ENCODE results near the gene NF1. TPM values are rescaled to one million over a fixed set of nuclear protein-coding genes. Genes with fewer than 3 reads are reported as not detected.

Gene NF1
- total RNA-seq, 4 donors from 2014 or later = 23.6 to 47.3 (median 32.0) TPM

DNA sequence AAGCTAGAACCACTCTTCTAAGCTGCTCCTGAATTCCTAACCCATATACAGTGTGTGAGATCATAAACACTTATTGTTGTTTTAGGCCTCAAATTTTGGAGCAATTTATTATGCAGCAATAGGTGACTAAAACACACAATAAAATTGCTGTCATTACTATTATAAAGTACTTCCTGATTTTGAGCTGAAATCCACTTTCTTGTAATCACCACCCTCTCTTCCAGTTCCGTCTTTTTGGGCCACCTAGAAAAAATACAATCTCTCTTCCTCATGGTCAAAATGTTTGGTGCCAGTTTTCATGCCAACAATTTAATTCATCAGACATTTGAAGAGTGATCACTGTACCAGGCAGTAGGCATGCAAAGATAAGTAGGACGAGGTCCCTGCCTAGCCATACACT lies 43.3 kb upstream of the NF1 start:
- H3K27me3 ChIP-seq = no peaks in the 10 kb centered on the region
- H3K36me3 ChIP-seq = no peaks in the 10 kb centered on the region
- in situ Hi-C loops (cut with MboI; ENCODE audit: low sequenced_read_pairs in 4 of 4) (no loop called here), intact Hi-C loops (cut with DNase I; ENCODE audit: low total_unique reads) (no loop called here)
- H3K4me3 ChIP-seq = no peak overlapping the region
- TF ChIP-seq POLR2A (IDR thresholded peaks at IDR 0.05) = no peak
- TF ChIP-seq, protein P1, sequence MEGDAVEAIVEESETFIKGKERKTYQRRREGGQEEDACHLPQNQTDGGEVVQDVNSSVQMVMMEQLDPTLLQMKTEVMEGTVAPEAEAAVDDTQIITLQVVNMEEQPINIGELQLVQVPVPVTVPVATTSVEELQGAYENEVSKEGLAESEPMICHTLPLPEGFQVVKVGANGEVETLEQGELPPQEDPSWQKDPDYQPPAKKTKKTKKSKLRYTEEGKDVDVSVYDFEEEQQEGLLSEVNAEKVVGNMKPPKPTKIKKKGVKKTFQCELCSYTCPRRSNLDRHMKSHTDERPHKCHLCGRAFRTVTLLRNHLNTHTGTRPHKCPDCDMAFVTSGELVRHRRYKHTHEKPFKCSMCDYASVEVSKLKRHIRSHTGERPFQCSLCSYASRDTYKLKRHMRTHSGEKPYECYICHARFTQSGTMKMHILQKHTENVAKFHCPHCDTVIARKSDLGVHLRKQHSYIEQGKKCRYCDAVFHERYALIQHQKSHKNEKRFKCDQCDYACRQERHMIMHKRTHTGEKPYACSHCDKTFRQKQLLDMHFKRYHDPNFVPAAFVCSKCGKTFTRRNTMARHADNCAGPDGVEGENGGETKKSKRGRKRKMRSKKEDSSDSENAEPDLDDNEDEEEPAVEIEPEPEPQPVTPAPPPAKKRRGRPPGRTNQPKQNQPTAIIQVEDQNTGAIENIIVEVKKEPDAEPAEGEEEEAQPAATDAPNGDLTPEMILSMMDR (IDR thresholded peaks at IDR 0.05 in 4 of 5, conservative IDR thresholded peaks at IDR 0.05 in 1 of 5) = no peak
- DNase-seq (no peak), ATAC-seq (no peak)
- H3K9me3 ChIP-seq = no peaks in the 10 kb centered on the region
- H3K4me1 ChIP-seq = no peaks in the 10 kb centered on the region
- no peak overlapping the region for H3K27ac ChIP-seq

DNA sequence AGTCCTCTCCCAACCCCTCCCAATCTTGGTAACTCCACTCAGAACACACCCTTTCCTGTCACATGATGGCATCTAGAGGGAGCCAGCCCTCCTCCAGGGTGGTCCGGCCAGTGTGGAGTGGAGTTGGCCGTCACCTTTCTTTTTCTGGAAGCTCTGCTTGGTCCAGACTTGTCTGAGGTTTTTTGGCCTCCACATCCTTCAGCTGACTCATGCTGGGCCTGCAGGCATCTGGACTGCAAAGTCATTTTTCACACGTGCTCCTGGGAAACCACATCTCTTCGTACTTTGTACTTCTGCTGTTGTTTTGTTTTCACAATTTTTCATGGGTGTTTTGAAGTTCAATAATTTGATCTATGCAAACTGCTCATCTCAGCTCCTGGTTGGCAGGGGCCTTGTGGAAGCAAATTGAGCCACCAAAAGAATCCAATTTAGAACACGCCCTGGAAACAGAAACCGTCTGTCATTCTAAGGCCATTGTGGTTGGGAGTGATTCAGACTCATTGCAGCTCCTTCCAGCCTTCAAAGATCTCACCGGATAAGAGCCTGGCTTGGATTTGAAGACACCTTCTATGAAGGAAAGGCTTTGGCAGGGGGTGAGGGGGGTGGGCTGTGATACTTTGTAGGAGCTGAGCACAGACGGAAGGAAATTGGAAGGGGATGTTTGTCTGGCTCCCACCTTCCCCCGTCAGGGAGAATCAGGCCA lies 42.4 kb upstream of the NF1 start:
- H3K4me3 ChIP-seq = no peak overlapping the region
- H3K9me3 ChIP-seq = no peaks in the 10 kb centered on the region
- in situ Hi-C loops (cut with MboI; ENCODE audit: low sequenced_read_pairs in 4 of 4) (no loop called here), intact Hi-C loops (cut with DNase I; ENCODE audit: low total_unique reads) (no loop called here)
- DNase-seq (peak; percentile 6 to 34), ATAC-seq (peak; percentile 16 to 60)
- no peaks in the 10 kb centered on the region for H3K4me1 ChIP-seq
- H3K27ac ChIP-seq = no peak overlapping the region
- TF ChIP-seq, protein P1 (IDR thresholded peaks at IDR 0.05 in 4 of 5, conservative IDR thresholded peaks at IDR 0.05 in 1 of 5) = no peak
- TF ChIP-seq POLR2A (IDR thresholded peaks at IDR 0.05) = no peak
- no peaks in the 10 kb centered on the region for H3K36me3 ChIP-seq
- H3K27me3 ChIP-seq = no peaks in the 10 kb centered on the region

DNA sequence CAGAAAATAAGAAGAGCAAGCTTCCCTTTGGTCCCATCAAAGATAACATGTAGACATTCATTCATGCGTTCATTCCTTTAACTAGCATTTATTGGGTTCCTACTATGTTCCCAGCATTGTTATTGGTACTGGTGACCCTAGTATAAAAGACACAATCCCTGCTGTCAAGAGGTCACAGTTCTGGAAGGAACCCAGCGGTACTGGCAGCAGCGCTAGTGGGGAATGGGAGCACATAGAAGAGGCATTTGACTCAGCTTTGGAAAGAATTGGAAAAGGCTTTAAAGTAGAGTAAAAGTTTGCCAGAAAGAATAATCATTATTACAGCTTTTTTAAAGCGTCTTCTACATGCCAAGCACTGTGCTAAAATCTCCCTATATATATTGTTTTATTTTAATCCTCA lies 41.7 kb upstream of the NF1 start:
- intact Hi-C loops (cut with DNase I; ENCODE audit: low total_unique reads) (no loop called here), in situ Hi-C loops (cut with MboI; ENCODE audit: low sequenced_read_pairs in 4 of 4) (no loop called here)
- H3K27me3 ChIP-seq = no peaks in the 10 kb centered on the region
- no peaks in the 10 kb centered on the region for H3K4me1 ChIP-seq
- ATAC-seq (no peak), DNase-seq (no peak)
- TF ChIP-seq POLR2A (IDR thresholded peaks at IDR 0.05) = no peak
- TF ChIP-seq, protein P1 (IDR thresholded peaks at IDR 0.05 in 4 of 5, conservative IDR thresholded peaks at IDR 0.05 in 1 of 5) = no peak
- no peaks in the 10 kb centered on the region for H3K9me3 ChIP-seq
- H3K36me3 ChIP-seq = no peaks in the 10 kb centered on the region
- H3K4me3 ChIP-seq = no peak overlapping the region
- H3K27ac ChIP-seq = no peak overlapping the region

DNA sequence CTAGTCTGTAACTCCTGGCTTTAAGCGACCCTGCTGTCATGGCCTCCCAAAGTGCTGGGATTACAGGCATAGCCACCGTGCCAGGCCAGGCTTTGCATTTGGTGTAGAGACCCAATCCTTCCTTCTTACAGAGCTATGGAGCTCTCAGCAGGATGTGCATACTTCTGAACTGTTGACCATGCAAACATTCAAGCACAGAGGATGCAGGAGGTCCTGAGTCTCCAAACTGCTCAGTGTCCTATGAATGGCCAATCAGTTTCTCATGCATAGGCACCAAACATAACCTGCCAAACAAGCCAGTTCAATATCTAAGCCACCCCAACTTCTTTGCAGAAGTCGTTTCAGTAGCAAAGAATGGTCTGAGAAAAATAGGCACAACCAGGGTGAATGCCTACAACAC lies 40.0 kb upstream of the NF1 start:
- Histone ChIP-seq H3K9me3 (no peaks in the 10 kb centered on the region), H3K36me3 (no peaks in the 10 kb centered on the region), H3K27me3 (no peaks in the 10 kb centered on the region), H3K27ac (no peak overlapping the region), H3K4me3 (no peak overlapping the region), H3K4me1 (no peaks in the 10 kb centered on the region)
- no peak for TF ChIP-seq POLR2A (IDR thresholded peaks at IDR 0.05)
- TF ChIP-seq, protein P1 (IDR thresholded peaks at IDR 0.05 in 4 of 5, conservative IDR thresholded peaks at IDR 0.05 in 1 of 5) = no peak
- intact Hi-C loops (cut with DNase I; ENCODE audit: low total_unique reads) (no loop called here), in situ Hi-C loops (cut with MboI; ENCODE audit: low sequenced_read_pairs in 4 of 4) (no loop called here)
- ATAC-seq (no peak), DNase-seq (no peak)

DNA sequence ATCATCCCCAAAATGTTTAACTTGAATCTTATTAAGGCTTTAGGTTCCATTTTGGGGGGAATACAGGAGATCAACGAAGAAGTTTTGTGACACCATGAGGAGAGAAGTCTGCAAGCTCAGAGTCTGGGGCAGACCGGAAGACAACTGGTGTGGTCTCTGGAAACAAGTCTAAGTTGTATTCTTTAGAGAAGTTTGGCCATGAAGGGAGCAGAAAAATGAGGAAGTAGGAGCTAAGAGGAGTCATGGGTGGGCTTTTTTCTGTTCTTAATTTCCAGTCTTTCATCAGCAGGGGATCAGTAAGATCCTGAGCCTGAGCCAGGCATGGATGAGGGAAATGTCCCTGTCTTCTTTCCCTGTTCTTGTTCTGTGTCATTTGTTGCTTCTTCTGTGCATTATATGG lies 35.8 kb upstream of the NF1 start:
- DNase-seq = no peak
- TF ChIP-seq POLR2A (IDR thresholded peaks at IDR 0.05) = no peak
- TF ChIP-seq, protein P1 (IDR thresholded peaks at IDR 0.05 in 4 of 5, conservative IDR thresholded peaks at IDR 0.05 in 1 of 5) = no peak
- Histone ChIP-seq H3K27me3 (no peaks in the 10 kb centered on the region), H3K4me1 (no peaks in the 10 kb centered on the region), H3K4me3 (no peak overlapping the region), H3K27ac (no peak overlapping the region), H3K9me3 (no peaks in the 10 kb centered on the region), H3K36me3 (no peaks in the 10 kb centered on the region)
- no peak for ATAC-seq
- in situ Hi-C loops (cut with MboI; ENCODE audit: low sequenced_read_pairs in 4 of 4) (no loop called here), intact Hi-C loops (cut with DNase I; ENCODE audit: low total_unique reads) (no loop called here)
